SW480 (cell line): Measurements from ENCODE around the gene MYO7B.
A peak's percentile ranks its signal among the peaks of the same experiment; 100 is the strongest.
"Not testable (repeated sequence)": the region's sequence is repeated elsewhere in the genome, so short reads cannot be mapped to it uniquely, and the experiment has no call there.

Source experiments
- DNase-seq: peaks from one replicate; pipeline ENCODE4 v3.0.0-alpha.2; 2016; ENCODE audit warnings: low spot score

MYO7B gene

GRCh38 chr2:127524198-127524834 is 11.2 kb upstream of the MYO7B start:
- not testable (repeated sequence) for DNase-seq

GRCh38 chr2:127525691-127526131 is 9.8 kb upstream of the MYO7B start:
- DNase-seq = peak; percentile 38

- peak; percentile 95 for DNase-seq
Measured at GRCh38 chr2:127526132-127527000, 9.1 kb upstream of the MYO7B start, which contains the start of gene IWS1. Gene IWS1, minus strand, starts transcription at chr2:127526489. Its CDS starts 281 bp downstream, at chr2:127526208.

GRCh38 chr2:127527001-127527804 is 8.3 kb upstream of the MYO7B start:
- peak; percentile 40 for DNase-seq

- no peak for DNase-seq
Measured at GRCh38 chr2:127528487-127528886, 7.0 kb upstream of the MYO7B start.

GRCh38 chr2:127529416-127529815 is 6.1 kb upstream of the MYO7B start:
- not testable (repeated sequence) for DNase-seq

GRCh38 chr2:127530245-127531140 is 5.0 kb upstream of the MYO7B start:
- no peak for DNase-seq

- DNase-seq = no peak
Measured at GRCh38 chr2:127531221-127531648, 4.2 kb upstream of the MYO7B start.

GRCh38 chr2:127532296-127532695 is 3.2 kb upstream of the MYO7B start:
- DNase-seq = no peak

- no peak for DNase-seq
Measured at GRCh38 chr2:127535918-127536317, 435 bp downstream of the MYO7B start.

- no peak for DNase-seq
Measured at GRCh38 chr2:127536707-127537541, 1.4 kb downstream of the MYO7B start.

- no peak for DNase-seq
Measured at GRCh38 chr2:127537644-127538043, 2.2 kb downstream of the MYO7B start.

GRCh38 chr2:127541809-127542208 is 6.3 kb downstream of the MYO7B start:
- DNase-seq = no peak

GRCh38 chr2:127542231-127542630 is 6.7 kb downstream of the MYO7B start:
- no peak for DNase-seq

- DNase-seq = not testable (repeated sequence)
Measured at GRCh38 chr2:127543013-127543501, 7.6 kb downstream of the MYO7B start.

GRCh38 chr2:127545189-127545588 is 9.7 kb downstream of the MYO7B start:
- DNase-seq = no peak

- DNase-seq = no peak
Measured at GRCh38 chr2:127545796-127546195, 10.3 kb downstream of the MYO7B start.

GRCh38 chr2:127546797-127547196 is 11.3 kb downstream of the MYO7B start:
- no peak for DNase-seq

GRCh38 chr2:127551221-127551930 is 15.9 kb downstream of the MYO7B start:
- no peak for DNase-seq
